GM12865 (cell line): ENCODE measurements around the gene CD302.

Source experiments
- DNase-seq: peaks from one replicate; pipeline ENCODE4 v3.0.0; 2010; ENCODE audit warnings: low read depth
- H3K4me3 ChIP-seq: 2 replicates; pipeline ENCODE4 v1.5.1; 2011; ENCODE audit warnings: mild to moderate bottlenecking, low read depth, low read length, control low read depth
- TF ChIP-seq, protein P1 (sequence below): IDR thresholded peaks from 2 replicates; pipeline ENCODE4 v1.5.1; 2011; ENCODE audit warnings: low read length, control low read depth, low read depth, inconsistent platforms; ENCODE audit not compliant: insufficient read depth; ENCODE audit errors: missing control alignments

Gene CD302

GRCh38 chr2:159722580-159722979 is 75.4 kb downstream of the CD302 start:
- no peak for DNase-seq
- TF ChIP-seq, protein P1, sequence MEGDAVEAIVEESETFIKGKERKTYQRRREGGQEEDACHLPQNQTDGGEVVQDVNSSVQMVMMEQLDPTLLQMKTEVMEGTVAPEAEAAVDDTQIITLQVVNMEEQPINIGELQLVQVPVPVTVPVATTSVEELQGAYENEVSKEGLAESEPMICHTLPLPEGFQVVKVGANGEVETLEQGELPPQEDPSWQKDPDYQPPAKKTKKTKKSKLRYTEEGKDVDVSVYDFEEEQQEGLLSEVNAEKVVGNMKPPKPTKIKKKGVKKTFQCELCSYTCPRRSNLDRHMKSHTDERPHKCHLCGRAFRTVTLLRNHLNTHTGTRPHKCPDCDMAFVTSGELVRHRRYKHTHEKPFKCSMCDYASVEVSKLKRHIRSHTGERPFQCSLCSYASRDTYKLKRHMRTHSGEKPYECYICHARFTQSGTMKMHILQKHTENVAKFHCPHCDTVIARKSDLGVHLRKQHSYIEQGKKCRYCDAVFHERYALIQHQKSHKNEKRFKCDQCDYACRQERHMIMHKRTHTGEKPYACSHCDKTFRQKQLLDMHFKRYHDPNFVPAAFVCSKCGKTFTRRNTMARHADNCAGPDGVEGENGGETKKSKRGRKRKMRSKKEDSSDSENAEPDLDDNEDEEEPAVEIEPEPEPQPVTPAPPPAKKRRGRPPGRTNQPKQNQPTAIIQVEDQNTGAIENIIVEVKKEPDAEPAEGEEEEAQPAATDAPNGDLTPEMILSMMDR, result no peak
- H3K4me3 ChIP-seq, result no peak overlapping the region

DNA sequence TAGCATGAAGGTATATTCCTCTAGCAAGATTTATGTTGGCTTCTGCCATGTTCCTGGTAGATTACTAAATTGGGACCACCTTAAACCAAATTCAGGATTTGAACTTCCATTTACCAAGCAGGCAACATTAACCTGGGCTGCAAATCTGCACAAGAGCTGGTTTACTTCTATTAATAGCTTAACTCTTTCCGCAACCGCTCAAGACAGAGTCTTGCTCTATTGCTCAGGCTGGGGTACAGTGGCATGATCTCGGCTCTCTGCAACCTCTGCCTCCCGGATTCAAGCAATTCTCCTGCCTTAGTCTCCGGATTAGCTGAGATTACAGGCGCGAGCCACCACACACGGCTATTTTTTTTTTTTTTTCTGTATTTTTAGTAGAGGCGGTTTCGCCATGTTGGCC is 77.3 kb downstream of the CD302 start:
- TF ChIP-seq, protein P1, result no peak
- H3K4me3 ChIP-seq, result no peak overlapping the region
- DNase-seq, result no peak
